NB4 (cell line): ENCODE data around the gene IL15RA.
"Not testable (repeated sequence)": the region's sequence is repeated elsewhere in the genome, so short reads cannot be mapped to it uniquely, and the experiment has no call there.

ENCODE experiments used
- CTCF ChIP-seq: IDR thresholded peaks from one replicate; pipeline ENCODE4 v1.5.1; 2012; ENCODE audit warnings: low read depth, low read length
- MAX ChIP-seq: IDR thresholded peaks from 2 replicates; pipeline ENCODE4 v1.6.1; 2011; ENCODE audit warnings: low read depth, low read length
- MYC ChIP-seq: IDR thresholded peaks from 2 replicates; pipeline ENCODE4 v1.6.1; 2011; ENCODE audit warnings: low read depth, low read length
- POLR2A ChIP-seq: IDR thresholded peaks from 2 replicates; pipeline ENCODE4 v1.6.1; 2011; ENCODE audit warnings: mild to moderate bottlenecking; ENCODE audit not compliant: insufficient read length; ENCODE audit errors: extremely low read depth

DNA sequence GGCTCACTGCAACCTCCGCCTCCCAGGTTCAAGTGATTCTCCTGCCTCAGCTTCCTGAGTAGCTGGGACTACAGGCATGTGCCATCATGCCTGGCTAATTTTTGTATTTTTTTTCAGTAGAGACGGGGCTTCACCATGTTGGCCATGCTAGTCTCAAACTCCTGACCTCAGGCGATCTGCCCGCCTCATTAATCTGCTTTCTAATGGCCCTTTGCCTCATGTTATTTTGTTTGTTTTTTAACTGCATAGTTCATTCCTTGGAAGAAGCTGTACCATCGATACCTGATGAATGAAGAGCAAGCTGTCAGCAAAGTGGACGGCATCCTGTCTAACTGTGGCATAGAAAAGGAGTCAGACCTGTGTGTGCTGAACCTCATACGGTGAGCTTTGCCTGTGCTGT, 68.7 kb downstream of the IL15RA start:
- not testable (repeated sequence) for TF ChIP-seq MYC, CTCF, POLR2A, MAX
